MM.1S (cell line): Measurements from ENCODE around the gene GSTT2B.
"Not testable (repeated sequence)": the region's sequence is repeated elsewhere in the genome, so short reads cannot be mapped to it uniquely, and the experiment has no call there.

Experiments used
- CTCF ChIP-seq: fragments of 300-600 bp; sonication (generic); IDR thresholded peaks from 2 replicates; pipeline ENCODE4 v1.5.1; 2016; ENCODE audit warnings: antibody characterized with exemption, low read length, mixed read lengths
- EZH2phosphoT487 ChIP-seq: fragments of 300-600 bp; sonication (generic); IDR thresholded peaks from 2 replicates; pipeline ENCODE4 v1.6.1; 2018; ENCODE audit warnings: antibody characterized with exemption, low read length

- TF ChIP-seq EZH2phosphoT487, CTCF: not testable (repeated sequence)
Measured at GRCh38 chr22:23986538-23987178, 25.7 kb upstream of the GSTT2B start.
